GM10248 (cell line): ENCODE results near the gene DDX10.
"Not testable (repeated sequence)": the region's sequence is repeated elsewhere in the genome, so short reads cannot be mapped to it uniquely, and the experiment has no call there.

Source experiments
- CTCF ChIA-PET: fragments of 300-600 bp; sonication (Branson Sonifier 250); formaldehyde crosslinking; extraction: SDS; loops from one replicate; lab custom pipeline; 2021; ENCODE audit warnings: antibody characterized with exemption; lab: Yijun Ruan, JAX
- POLR2A ChIA-PET: fragments of 350-650 bp; sonication (Branson Sonifier 250); formaldehyde crosslinking; extraction: SDS; loops from one replicate; lab custom pipeline; 2020; ENCODE audit warnings: antibody characterized with exemption; lab: Yijun Ruan, JAX
- DNase-seq: peaks from one replicate; pipeline ENCODE4 v3.0.0; 2012; ENCODE audit errors: extremely low spot score
- TF ChIP-seq, protein P1 (sequence below): IDR thresholded peaks from 2 replicates; pipeline ENCODE4 v1.5.1; 2012; ENCODE audit warnings: mild to moderate bottlenecking, low read depth; ENCODE audit errors: extremely low read depth, missing control alignments, control extremely low read depth

Gene DDX10

GRCh38 chr11:108636222-108636621 lies 28.6 kb upstream of the DDX10 start:
- POLR2A ChIA-PET = no interaction called here
- no peak for DNase-seq
- CTCF ChIA-PET = no interaction called here
- TF ChIP-seq, protein P1, sequence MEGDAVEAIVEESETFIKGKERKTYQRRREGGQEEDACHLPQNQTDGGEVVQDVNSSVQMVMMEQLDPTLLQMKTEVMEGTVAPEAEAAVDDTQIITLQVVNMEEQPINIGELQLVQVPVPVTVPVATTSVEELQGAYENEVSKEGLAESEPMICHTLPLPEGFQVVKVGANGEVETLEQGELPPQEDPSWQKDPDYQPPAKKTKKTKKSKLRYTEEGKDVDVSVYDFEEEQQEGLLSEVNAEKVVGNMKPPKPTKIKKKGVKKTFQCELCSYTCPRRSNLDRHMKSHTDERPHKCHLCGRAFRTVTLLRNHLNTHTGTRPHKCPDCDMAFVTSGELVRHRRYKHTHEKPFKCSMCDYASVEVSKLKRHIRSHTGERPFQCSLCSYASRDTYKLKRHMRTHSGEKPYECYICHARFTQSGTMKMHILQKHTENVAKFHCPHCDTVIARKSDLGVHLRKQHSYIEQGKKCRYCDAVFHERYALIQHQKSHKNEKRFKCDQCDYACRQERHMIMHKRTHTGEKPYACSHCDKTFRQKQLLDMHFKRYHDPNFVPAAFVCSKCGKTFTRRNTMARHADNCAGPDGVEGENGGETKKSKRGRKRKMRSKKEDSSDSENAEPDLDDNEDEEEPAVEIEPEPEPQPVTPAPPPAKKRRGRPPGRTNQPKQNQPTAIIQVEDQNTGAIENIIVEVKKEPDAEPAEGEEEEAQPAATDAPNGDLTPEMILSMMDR = no peak

DNA sequence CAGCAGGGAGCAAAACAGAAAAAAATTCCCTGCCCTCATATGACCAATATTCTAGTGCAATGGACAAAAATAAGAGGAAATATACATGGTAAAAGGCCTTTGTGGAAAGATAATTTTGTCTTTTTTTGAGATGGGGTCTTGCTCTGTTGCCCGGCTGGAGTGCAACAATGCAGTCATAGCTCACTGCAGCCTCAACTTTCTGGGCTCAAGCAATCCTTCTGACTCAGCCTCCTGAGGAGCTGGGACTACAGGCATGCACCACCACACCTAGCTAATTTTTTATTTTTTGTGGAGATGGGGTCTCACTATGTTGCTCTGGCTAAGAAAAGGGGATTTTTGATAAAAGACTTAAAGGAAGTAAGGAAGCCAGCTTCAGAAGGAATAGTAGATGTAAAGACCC lies 25.7 kb upstream of the DDX10 start:
- TF ChIP-seq, protein P1 = no peak
- ChIA-PET CTCF (interaction anchor here (0.7 to 4.8 kb wide), 2 partner anchors 12 to 24 kb away, joined by 3 to 30 read pairs; no protein-coding TSS in a partner anchor), POLR2A (no interaction called here)

DNA sequence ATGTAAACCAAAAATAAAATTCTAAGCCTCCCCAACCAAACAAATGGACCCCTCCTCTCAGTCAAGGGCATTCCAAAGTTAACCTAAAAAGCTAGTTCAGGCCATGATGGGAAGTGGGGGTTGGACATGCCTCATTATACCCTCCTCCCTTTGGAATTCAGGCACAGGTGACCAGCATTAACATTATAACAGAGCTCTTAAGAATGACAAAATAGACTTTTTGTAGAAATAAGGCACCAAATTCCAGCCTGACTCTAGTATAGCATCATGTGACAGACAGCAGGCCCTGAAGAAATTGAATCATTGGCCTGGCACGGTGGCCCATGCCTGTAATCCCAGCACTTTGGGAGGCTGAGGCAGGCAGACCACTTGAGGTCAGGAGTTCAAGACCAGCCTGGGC lies 23.1 kb upstream of the DDX10 start:
- POLR2A ChIA-PET, DNase-seq: not testable (repeated sequence)
- CTCF ChIA-PET = interaction anchor here (2.1 to 4.8 kb wide), 3 partner anchors 9 to 61 kb away, joined by 4 to 30 read pairs (median 9); no protein-coding TSS in a partner anchor

More for the DNA sequence above, 25.7 kb upstream of the DDX10 start:
- DNase-seq = no peak

DNA sequence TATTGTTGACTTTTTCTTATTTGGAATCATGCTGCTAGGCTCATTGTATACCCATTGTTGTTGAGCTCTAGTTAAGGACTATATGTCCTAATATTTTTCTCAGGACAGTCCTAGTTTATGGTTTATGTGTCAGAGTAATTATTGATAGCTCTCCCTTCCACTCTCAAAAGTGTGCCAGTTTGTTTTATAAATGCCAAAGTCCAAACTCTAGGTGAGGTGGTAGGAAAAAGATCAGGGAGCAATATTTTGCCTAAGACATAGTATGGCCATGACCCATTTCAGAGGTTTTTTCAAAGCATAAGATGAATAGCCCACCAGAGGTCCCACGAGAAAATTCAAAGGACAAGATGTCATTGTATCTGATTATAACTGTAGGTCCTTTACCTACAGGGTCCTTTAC lies 20.9 kb upstream of the DDX10 start:
- ChIA-PET POLR2A (no interaction called here), CTCF (interaction anchor here (1.0 to 6.1 kb wide), 4 partner anchors 12 to 90 kb away, joined by 3 to 61 read pairs (median 4); no protein-coding TSS in a partner anchor)
- TF ChIP-seq, protein P1 = no peak
- DNase-seq = no peak

GRCh38 chr11:108645970-108646369 lies 18.9 kb upstream of the DDX10 start:
- ChIA-PET POLR2A (no interaction called here), CTCF (interaction anchor here (0.7 to 6.1 kb wide), 14 partner anchors 14 to 527 kb away, joined by 3 to 61 read pairs (median 4); partner anchors contain the start of genes ATM, DDX10 and NPAT)
- TF ChIP-seq, protein P1 = no peak
- no peak for DNase-seq

DNA sequence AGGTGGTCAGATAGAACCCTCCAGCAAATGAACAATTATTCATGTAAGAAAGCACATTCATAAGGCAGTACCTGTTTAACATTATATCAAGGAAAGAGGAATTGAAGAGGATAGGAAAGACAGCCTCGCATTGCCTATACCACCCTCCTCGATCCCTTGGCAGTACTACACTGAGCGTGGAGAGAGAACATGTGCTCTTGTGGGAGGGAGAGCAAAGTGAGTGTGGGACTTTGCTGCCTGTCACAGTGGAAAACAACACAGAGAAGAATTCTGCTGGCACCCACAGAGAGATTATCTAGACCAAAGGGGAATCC lies 17.5 kb upstream of the DDX10 start:
- ChIA-PET CTCF (interaction anchor here (0.7 to 6.1 kb wide), 14 partner anchors 10 to 529 kb away, joined by 3 to 61 read pairs (median 4); partner anchors contain the start of genes ATM, C11orf65, DDX10 and NPAT), POLR2A (no interaction called here)
- DNase-seq = no peak
- TF ChIP-seq, protein P1 = no peak

DNA sequence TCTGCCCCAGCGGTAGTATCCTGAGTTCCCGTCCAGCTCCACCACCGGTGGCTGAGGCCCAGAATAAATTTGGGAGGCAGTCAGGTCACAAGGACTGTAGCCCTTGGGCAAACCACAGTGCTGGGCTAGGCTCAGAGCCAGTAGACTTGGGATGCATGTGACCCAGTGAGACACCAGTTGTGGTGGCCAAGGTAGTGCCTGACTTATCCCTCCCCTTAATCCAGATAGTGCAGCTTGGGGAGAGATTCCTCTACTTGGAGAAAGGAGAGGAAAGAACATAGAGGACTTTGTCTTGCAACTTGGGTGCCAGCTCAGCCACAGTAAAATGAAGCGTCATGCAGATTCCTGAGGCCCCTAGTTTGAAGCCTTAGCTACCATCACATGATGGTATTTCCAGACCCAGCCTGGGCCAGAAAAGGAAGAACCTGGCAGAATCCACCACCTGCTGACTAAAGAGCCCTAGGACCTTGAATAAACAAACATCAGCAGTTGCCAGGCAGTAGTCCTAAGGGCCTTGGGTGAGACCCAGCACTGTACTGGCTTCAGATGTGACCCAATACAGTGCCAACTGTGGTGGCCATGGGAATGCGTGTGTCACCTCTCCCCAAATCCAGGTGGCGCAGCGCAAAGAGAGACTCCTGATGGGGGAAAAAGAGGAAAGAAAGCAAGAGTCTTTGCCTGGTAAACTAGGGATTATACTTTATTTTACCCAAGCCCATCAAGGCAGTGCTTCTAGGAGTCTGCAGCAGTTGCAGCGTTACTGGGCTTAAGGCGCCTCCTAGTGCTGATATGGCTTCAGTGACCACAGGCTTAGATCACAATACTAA lies 17.0 kb upstream of the DDX10 start:
- POLR2A ChIA-PET = no interaction called here
- CTCF ChIA-PET = interaction anchor here (0.7 to 6.1 kb wide), 26 partner anchors 8 to 731 kb away, joined by 3 to 61 read pairs (median 4); partner anchors contain the start of genes ATM, C11orf65, DDX10 and NPAT
- peak; percentile 54 for DNase-seq

More for the DNA sequence above, 17.0 kb upstream of the DDX10 start:
- TF ChIP-seq, protein P1 = peak; percentile 83
